Measurements from ENCODE around the gene LDHA.

- TF ChIP-seq CTCF (IDR thresholded peaks at IDR 0.05) (no peak), POLR2A (IDR thresholded peaks at IDR 0.05) (no peak)
Observed at GRCh38 chr11:18361154-18361553, 33.2 kb upstream of the LDHA start.
